ENCODE data around the gene SH2D3A. TPM values are rescaled to one million over a fixed set of nuclear protein-coding genes. Genes with fewer than 3 reads are reported as not detected.

SH2D3A gene
- total and polyA plus RNA-seq, 2 of the 8 experiments (the other 6 are each of a cell fraction or from before 2014, with no cell fraction given) = 14.5 to 22.1 TPM

- peak; percentile 34; the same call in 1 of the 2 replicates for TF ChIP-seq TBP (IDR thresholded peaks at IDR 0.05; ENCODE audit: low read depth, low read length)
- TF ChIP-seq CTCF (IDR thresholded peaks at IDR 0.05; ENCODE audit: control extremely low read depth in 1 of 3, insufficient read depth in 1 of 3, low read depth in 1 of 3, low read length in 3 of 3) = peak; percentile 43 to 62 (median 52)
- no peak for TF ChIP-seq GTF2F1 (IDR thresholded peaks at IDR 0.05; ENCODE audit: borderline replicate concordance, low read depth, low read length)
- peak; percentile 54 for TF ChIP-seq RAD21 (IDR thresholded peaks at IDR 0.05 in 1 of 2, conservative IDR thresholded peaks at IDR 0.05 in 1 of 2; ENCODE audit: low read depth in 2 of 2, low read length in 2 of 2)
- TF ChIP-seq CBX5 (IDR thresholded peaks at IDR 0.05; ENCODE audit: low read depth, low read length) = no peak
- TF ChIP-seq TCF12 (IDR thresholded peaks at IDR 0.05; ENCODE audit: low read depth, low read length) = 0 out of 2 replicates have a peak, but pooled peaks have one; percentile 7
- TF ChIP-seq TAF1 (IDR thresholded peaks at IDR 0.05; ENCODE audit: low read depth, low read length) = 0 out of 2 replicates have a peak, but pooled peaks have one; percentile 17
- TF ChIP-seq E2F6 (IDR thresholded peaks at IDR 0.05) = peak; percentile 78
- TF ChIP-seq PHF8 (conservative IDR thresholded peaks at IDR 0.05; ENCODE audit: low read depth, low read length) = no peak
- TF ChIP-seq SRF (IDR thresholded peaks at IDR 0.05; ENCODE audit: low read depth, low read length) = 0 out of 2 replicates have a peak, but pooled peaks have one; percentile 2
- TF ChIP-seq ATF3 (IDR thresholded peaks at IDR 0.05; ENCODE audit: insufficient read depth, low read depth, low read length) = peak; percentile 62; the same call in 1 of the 2 replicates
- no peak for TF ChIP-seq ATF2 (IDR thresholded peaks at IDR 0.05; ENCODE audit: low read length)
- TF ChIP-seq SIRT6 (IDR thresholded peaks at IDR 0.05; ENCODE audit: low read length) = no peak
- peak; percentile 56 for TF ChIP-seq ASH2L (IDR thresholded peaks at IDR 0.05; ENCODE audit: low read length)
- TF ChIP-seq YY1 (IDR thresholded peaks at IDR 0.05; ENCODE audit: low read depth, low read length) = no peak
- TF ChIP-seq CHD1 (IDR thresholded peaks at IDR 0.05; ENCODE audit: low read depth, low read length) = no peak
- TF ChIP-seq KDM5A (IDR thresholded peaks at IDR 0.05; ENCODE audit: low read length) = no peak
Measured at GRCh38 chr19:6753178-6754031, 13.8 kb downstream of the SH2D3A start (continued).

All from H1 (cell line).